Stimulated activated CD4-positive, alpha-beta T cell treated with anti-CD3 and anti-CD28 coated beads, Interleukin-12 subunit alpha, Interleukin-12 subunit beta, amount 100 ng/mL, for 4 hours (primary cell): Measurements from ENCODE around the gene SFTA2.
"Not testable (repeated sequence)": the region's sequence is repeated elsewhere in the genome, so short reads cannot be mapped to it uniquely, and the experiment has no call there.

Experiments
- DNase-seq: peaks from one replicate; pipeline ENCODE4 v3.0.0-alpha.2; 2020

The SFTA2 gene

GRCh38 chr6:30940361-30940986 is 8.5 kb upstream of the SFTA2 start, which contains the start of gene MUCL3:
Gene MUCL3 (plus strand): TSS chr6:30940973. CDS start chr6:30941000, 27 bp downstream.
- DNase-seq, result no peak

DNA sequence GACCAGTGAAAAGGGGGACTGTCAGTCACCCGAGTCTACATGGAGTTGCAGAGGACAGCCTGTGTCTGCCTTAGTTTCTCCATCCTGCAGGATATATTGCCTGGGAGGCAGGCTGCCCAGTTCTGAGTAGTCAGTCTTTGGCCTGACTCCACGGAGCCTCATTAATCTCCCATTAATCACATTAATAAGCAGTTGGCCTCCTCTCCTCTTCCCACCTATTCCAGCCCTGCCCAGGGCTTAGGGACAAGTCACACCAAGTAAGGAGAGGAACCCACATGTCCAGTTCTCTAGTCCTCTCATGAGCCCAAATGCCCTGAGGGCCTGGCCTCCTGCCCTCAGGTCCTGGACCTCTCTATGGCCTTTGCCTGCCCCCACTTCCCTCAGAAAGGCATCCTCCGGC is 7.5 kb upstream of the SFTA2 start:
- DNase-seq, result no peak

GRCh38 chr6:30938730-30939129 is 6.8 kb upstream of the SFTA2 start:
- DNase-seq, result no peak

DNA sequence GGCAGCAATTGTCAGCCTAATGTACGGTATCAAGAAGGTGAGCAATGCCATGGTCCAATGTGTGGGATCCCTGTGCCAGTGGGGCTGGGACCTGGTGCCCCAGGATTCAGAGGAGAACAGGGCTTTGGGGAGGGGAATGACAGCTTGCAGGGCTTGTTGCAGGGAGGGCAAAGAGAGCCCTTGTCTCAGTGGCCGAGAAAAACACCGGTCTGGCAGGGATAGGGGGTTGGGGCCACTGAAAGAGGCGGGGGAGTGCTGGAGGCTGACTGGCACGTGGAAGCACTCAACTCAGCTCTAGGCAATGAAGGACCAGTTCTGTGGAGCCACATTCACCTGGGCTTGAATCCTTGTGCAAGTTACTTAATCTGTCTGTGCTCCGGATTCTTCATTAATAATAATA is 5.3 kb upstream of the SFTA2 start:
- DNase-seq, result no peak

DNA sequence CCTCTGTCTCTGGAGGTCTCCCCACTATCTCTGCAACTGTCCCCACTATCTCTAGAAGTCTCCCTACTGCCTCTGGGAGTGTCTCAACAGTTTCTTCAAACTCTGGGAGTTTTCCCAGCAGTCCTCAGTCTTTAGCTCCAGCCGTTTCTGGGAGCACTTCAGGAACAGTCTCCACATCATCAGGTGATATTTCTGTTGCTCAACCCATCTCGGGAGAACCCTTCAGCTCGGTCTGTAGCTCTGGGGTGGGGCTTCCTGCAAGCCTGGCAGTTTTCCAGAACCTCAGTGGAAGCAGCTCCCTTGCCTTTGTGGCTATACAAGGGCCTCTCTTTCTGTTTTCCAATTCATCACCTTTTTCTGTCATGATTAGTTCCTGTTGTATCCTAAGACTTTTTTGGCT is 3.0 kb upstream of the SFTA2 start:
- DNase-seq, result no peak

- no peak for DNase-seq
Observed at GRCh38 chr6:30932665-30933365, 845 bp upstream of the SFTA2 start.

DNA sequence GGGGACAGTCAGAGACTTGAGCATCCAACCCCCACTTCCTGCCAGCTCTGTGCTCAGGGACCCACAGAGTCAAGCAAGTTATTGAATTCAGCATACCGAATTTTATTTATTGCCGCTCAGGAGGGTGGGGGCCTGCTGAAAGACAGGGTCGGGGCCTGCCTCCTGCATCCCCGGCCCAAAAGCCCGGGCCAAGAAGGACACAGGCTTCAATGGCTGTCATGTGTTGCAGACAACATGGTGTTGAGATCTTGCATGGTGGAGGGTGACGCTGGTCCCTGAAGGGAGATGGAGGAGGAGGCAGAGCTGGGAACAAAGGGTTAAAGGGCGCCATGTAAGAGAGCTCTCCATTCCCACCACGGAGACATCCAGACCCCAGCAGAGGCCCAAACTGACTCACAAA is 698 bp downstream of the SFTA2 start:
- no peak for DNase-seq

GRCh38 chr6:30930506-30930905 is 1.5 kb downstream of the SFTA2 start:
- DNase-seq, result no peak

DNA sequence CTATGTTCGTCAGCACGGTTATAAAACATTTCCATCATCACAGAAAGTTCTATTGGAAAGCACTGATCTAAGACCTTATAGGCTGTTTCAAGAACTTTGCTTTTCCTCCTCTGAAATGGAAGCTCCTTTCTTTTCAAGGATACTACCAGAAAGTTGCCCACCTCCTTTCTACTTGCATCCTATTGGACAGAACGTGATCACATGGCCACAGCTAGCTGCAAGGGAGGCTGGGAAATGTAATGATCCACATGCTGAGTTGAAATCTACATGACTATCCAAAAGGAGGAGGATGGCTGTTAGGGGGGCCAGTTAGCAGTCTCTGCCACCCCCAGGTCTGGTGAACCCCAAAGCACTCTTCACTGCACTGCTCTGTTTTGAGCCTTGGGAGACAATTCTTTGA is 3.3 kb downstream of the SFTA2 start:
- DNase-seq, result no peak

GRCh38 chr6:30927080-30927479 is 4.9 kb downstream of the SFTA2 start:
- DNase-seq, result not testable (repeated sequence)

- no peak for DNase-seq
Observed at GRCh38 chr6:30926644-30927043, 5.3 kb downstream of the SFTA2 start.

GRCh38 chr6:30924040-30924627 is 7.8 kb downstream of the SFTA2 start:
- not testable (repeated sequence) for DNase-seq

DNA sequence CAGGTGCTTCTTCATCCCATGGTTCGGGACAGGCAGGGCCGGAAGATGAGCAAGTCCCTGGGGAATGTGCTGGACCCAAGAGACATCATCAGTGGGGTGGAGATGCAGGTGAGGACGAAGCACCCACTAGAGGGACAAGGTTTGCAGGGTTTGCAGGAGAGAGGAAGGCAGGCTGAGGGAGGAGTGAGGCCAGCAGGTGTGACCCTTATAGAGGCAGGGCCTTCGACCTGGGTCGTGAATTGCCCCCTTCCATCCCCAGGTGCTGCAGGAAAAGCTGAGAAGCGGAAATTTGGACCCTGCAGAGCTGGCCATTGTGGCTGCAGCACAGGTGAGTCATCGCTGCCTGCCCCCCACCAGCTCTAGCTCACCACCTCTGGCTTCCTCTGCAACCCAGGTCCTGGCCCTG is 9.5 kb downstream of the SFTA2 start:
- no peak for DNase-seq

- DNase-seq, result no peak
Observed at GRCh38 chr6:30918670-30919069, 13.3 kb downstream of the SFTA2 start.

DNA sequence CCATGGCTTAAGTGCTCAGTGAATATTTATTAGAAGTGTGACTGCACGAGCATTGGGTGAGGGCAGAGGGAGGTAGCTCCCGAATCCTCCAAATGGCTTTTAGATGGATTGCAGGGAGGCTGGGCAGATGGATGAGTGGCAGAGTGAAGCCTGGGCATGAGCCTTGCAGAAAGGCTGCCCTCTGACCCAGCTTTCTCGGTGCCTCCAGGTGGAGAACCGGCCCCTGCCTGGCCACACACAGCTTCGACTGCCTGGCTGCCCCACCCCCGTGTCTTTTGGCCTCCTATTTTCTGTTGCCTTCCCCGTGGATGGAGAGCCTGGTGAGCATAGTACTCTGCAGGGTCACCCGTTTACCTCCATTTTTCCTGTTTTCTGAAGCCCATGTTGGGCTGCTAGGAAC is 14.5 kb downstream of the SFTA2 start:
- no peak for DNase-seq

DNA sequence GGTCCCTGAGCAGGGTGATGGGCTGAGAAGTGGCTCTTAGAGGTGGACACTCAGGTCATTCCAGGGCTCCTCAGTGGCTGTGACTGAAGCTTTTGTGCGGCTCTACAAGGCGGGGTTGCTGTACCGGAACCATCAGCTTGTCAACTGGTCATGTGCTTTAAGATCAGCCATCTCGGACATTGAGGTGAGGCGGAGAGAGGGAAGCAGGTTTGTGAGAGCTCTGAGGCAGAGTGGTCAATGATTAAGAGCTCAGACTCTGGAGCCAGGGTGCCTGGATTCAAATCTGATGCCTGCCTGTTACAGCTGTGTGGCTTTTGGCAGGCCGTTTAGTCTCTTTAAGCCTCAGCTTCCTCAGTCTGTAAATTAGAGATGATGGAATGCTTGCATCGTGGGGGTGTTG is 14.9 kb downstream of the SFTA2 start:
- DNase-seq, result no peak

- DNase-seq, result no peak
Observed at GRCh38 chr6:30915591-30915946, 16.4 kb downstream of the SFTA2 start.

DNA sequence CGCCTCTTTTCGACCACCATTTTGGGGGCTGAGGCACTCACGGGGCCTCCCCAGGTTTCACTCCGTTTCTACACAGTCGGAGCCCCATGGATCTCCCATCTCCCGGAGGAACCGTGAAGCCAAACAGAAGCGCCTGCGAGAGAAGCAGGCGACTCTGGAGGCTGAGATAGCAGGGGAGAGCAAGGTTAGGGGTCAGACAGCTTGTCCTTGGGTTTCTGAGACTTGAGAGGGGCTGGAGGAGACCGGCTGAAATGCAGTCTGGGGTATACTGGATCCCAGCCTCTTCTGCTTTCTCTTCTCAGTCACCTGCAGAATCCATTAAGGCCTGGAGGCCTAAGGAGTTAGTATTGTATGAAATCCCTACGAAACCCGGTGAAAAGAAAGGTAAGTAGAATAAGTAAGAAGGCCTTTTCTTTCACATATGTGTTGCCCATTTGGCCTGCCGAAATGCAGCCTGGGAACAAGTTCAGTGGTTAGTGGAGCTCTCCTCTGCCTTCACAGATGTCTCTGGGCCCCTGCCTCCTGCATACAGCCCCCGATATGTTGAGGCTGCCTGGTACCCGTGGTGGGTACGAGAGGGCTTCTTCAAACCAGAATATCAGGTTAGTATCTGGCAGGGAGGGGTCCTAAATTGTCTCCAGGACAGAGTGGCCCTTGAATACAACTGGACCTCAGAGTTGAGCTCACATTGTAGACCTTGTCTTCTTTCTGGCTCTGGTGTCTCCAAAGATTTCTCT is 16.9 kb downstream of the SFTA2 start:
- DNase-seq, result no peak

DNA sequence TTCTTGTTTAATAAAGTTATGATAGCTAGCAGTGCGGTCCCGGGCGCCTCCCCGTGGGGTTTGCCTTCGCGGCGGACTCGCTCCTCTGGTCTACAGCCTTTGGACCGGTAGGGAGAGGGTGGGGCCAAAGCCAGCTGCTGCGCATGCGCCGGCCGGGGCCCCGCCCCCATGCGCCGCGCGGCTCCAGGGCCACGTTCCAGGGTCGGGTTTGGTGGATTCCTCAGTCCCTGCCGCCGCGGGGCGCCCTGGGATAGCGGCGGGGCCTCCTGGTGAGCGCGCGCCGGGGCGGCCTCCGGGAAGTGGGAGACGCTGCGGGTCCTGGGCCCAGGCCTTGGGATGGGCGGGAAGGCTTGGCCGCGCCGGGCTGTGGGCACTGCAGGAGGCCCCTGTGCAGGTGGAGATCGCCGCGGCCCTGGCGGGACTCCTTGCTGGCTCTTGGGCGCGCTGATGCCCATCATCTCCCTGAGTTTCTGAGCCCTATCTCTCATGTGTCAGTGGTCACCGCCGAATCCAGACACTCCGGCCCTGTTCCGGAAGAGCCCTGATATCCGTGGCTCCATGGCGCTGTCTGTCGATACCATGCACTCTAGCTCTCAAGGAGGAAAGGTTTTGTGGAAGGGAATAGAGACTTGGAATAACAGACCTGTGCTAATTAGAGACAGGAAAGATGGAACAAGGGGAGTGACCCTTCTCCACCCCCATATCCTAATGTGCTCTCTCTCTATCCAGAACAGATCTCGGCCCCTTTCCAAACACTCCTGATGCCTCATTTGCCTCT is 17.7 kb downstream of the SFTA2 start, which contains the start of gene VARS2:
Gene VARS2 (plus strand): TSS at position 163 of the 778 bp plus-strand sequence. CDS start 599 bp downstream, at position 762.
- DNase-seq, result peak; percentile 83

DNA sequence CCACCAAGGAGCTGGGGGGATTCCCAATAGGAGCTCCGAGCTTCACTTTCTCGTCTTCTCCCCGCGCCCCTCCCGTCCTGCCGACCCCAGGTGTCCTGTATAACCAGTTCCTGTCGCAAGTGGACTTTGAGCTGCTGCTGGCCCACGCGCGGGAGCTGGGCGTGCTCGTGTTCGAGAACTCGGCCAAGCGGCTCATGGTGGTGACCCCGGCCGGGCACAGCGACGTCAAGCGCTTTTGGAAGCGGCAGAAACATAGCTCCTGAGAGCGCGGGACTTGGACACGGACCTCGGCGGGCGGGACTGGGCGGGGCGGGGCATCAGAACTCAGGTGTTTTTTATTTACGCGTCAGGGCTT is 18.3 kb downstream of the SFTA2 start:
- no peak for DNase-seq

DNA sequence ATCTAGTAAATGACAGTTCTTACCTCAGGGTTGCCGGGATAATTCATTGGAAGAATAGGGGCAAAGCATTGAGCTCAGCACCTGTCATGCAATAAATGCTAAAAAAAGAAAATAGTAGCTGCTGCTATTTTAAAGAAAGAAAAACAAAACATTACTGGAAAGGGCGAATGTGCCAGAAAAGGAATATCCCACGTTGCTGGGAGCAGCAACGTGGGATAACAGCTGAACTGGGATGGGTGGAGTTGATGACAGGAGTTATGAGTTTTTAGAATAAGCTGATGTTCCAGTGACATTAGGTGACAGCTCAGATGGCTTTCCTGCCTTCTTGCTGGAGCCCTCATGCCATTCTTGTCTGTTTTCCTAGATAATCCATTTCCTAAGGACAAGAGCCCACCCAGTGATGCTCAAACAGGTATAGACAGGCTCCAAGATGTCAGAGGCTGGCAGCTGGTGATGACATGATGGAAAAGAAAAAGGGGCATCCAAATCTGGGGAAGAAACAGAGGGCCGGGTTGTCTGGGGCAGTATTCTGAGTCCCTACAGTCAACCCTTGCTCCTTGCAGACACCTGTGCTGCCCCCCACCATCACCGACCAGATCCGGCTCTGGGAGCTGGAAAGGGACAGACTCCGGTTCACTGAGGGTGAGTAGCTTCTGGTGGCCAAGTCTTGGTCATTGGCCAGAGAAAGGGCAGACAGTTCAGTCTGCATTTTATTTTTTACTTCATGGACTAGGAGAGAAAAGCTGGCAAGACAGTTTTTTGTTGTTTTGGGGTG is 19.0 kb downstream of the SFTA2 start:
- DNase-seq, result no peak

DNA sequence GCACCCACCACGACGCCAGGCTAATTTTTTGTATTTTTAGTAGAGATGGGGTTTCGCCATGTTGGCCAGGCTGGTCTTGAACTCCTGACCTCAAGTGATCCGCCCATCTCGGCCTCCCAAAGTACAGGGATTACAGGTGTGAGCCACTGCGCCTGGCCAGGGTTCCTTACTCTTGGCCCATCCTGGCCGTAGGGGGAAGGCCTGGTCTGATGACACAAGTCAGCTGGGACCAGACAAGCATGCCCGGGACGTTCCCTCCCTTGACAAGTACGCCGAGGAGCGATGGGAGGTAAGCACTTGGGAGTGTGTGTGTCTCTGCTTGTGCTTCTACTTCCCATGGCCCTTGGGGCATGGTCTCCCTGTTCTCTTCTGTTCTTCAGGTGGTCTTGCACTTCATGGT is 21.5 kb downstream of the SFTA2 start:
- not testable (repeated sequence) for DNase-seq
